ENCODE measurements around the gene ST3GAL3. TPM values are rescaled to one million over a fixed set of nuclear protein-coding genes. Genes with fewer than 3 reads are reported as not detected.
A peak's percentile ranks its signal among the peaks of the same experiment; 100 is the strongest.

The ST3GAL3 gene
- total RNA-seq, 1 donor from 2014 or later: 13.6 TPM

DNA sequence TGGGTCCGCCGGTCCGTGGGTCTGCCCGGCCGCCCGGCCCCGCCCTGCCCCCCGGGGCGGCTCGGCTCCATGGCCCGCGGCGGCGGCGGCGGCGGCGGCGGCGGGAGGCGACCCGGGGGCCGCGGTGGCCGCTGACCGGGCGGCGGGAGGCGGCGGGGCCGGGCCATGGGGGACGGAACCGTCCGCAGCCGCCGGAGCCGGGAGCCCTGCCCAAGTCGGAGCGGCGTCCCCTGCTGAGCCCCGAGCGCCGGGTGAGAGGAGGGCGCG lies 271.9 kb downstream of the ST3GAL3 start:
- H3K79me2 ChIP-seq (ENCODE audit: low read depth): peaks cover 34% of the 10 kb centered on the region
- H3K36me3 ChIP-seq: no peaks in the 10 kb centered on the region
- peak overlapping the region; percentile 77 for H3K4me2 ChIP-seq

GRCh38 chr1:43979528-43980254 lies 272.4 kb downstream of the ST3GAL3 start:
- Histone ChIP-seq H3K9me3 (ENCODE audit: low read depth) (no peaks in the 10 kb centered on the region), H3K36me3 (no peaks in the 10 kb centered on the region), H2AFZ (replicated peaks) (no peak overlapping the region), H3K4me2 (peak overlapping the region; percentile 77), H3K27me3 (no peaks in the 10 kb centered on the region), H3K79me2 (ENCODE audit: low read depth) (peaks cover 34% of the 10 kb centered on the region), H3F3A (ENCODE audit: low read depth) (peaks cover 30% of the 10 kb centered on the region), H4K20me1 (ENCODE audit: low read depth) (peaks cover 36% of the 10 kb centered on the region), H3K4me3 (peak overlapping the region; percentile 89), H3K4me1 (peaks cover 8% of the 10 kb centered on the region), H3K27ac (no peak overlapping the region), H3K9ac (peak overlapping the region; percentile 57)
- peaks cover 4% of the 10 kb centered on the region for H3K27me3 Mint-ChIP-seq (ENCODE audit: insufficient read depth, low read depth)
- peaks cover 47% of the 10 kb centered on the region for H3K4me1 Mint-ChIP-seq
- H3K36me3 Mint-ChIP-seq: peaks cover 25% of the 10 kb centered on the region
- peak overlapping the region; percentile 92 for H3K4me3 Mint-ChIP-seq
- peak; percentile 52 for DNase-seq (ENCODE audit: low spot score)
- no peaks in the 10 kb centered on the region for H3K9me3 Mint-ChIP-seq
- peak overlapping the region; percentile 86 for H3K27ac Mint-ChIP-seq
- TF ChIP-seq, protein P1, sequence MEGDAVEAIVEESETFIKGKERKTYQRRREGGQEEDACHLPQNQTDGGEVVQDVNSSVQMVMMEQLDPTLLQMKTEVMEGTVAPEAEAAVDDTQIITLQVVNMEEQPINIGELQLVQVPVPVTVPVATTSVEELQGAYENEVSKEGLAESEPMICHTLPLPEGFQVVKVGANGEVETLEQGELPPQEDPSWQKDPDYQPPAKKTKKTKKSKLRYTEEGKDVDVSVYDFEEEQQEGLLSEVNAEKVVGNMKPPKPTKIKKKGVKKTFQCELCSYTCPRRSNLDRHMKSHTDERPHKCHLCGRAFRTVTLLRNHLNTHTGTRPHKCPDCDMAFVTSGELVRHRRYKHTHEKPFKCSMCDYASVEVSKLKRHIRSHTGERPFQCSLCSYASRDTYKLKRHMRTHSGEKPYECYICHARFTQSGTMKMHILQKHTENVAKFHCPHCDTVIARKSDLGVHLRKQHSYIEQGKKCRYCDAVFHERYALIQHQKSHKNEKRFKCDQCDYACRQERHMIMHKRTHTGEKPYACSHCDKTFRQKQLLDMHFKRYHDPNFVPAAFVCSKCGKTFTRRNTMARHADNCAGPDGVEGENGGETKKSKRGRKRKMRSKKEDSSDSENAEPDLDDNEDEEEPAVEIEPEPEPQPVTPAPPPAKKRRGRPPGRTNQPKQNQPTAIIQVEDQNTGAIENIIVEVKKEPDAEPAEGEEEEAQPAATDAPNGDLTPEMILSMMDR (IDR thresholded peaks at IDR 0.05): no peak
- TF ChIP-seq EZH2phosphoT487 (IDR thresholded peaks at IDR 0.05) (no peak), EZH2 (IDR thresholded peaks at IDR 0.05) (no peak)

More for the DNA sequence above, 271.9 kb downstream of the ST3GAL3 start:
- H3K9ac ChIP-seq: peak overlapping the region; percentile 57
- Mint-ChIP-seq H3K4me3 (no peak overlapping the region), H3K27me3 (ENCODE audit: insufficient read depth, low read depth) (peaks cover 4% of the 10 kb centered on the region), H3K9me3 (no peaks in the 10 kb centered on the region), H3K27ac (no peak overlapping the region), H3K4me1 (peaks cover 49% of the 10 kb centered on the region), H3K36me3 (peaks cover 22% of the 10 kb centered on the region)
- H3K4me3 ChIP-seq: peak overlapping the region; percentile 89
- H4K20me1 ChIP-seq (ENCODE audit: low read depth): peaks cover 36% of the 10 kb centered on the region
- H3K27me3 ChIP-seq: no peaks in the 10 kb centered on the region
- H3K27ac ChIP-seq: no peak overlapping the region
- TF ChIP-seq, protein P1 (IDR thresholded peaks at IDR 0.05): no peak
- TF ChIP-seq EZH2 (IDR thresholded peaks at IDR 0.05): no peak
- TF ChIP-seq EZH2phosphoT487 (IDR thresholded peaks at IDR 0.05): no peak
- DNase-seq (ENCODE audit: low spot score): no peak
- H3K9me3 ChIP-seq (ENCODE audit: low read depth): no peaks in the 10 kb centered on the region
- H3F3A ChIP-seq (ENCODE audit: low read depth): peaks cover 33% of the 10 kb centered on the region
- H3K4me1 ChIP-seq: peaks cover 8% of the 10 kb centered on the region
- no peak overlapping the region for H2AFZ ChIP-seq (replicated peaks)

DNA sequence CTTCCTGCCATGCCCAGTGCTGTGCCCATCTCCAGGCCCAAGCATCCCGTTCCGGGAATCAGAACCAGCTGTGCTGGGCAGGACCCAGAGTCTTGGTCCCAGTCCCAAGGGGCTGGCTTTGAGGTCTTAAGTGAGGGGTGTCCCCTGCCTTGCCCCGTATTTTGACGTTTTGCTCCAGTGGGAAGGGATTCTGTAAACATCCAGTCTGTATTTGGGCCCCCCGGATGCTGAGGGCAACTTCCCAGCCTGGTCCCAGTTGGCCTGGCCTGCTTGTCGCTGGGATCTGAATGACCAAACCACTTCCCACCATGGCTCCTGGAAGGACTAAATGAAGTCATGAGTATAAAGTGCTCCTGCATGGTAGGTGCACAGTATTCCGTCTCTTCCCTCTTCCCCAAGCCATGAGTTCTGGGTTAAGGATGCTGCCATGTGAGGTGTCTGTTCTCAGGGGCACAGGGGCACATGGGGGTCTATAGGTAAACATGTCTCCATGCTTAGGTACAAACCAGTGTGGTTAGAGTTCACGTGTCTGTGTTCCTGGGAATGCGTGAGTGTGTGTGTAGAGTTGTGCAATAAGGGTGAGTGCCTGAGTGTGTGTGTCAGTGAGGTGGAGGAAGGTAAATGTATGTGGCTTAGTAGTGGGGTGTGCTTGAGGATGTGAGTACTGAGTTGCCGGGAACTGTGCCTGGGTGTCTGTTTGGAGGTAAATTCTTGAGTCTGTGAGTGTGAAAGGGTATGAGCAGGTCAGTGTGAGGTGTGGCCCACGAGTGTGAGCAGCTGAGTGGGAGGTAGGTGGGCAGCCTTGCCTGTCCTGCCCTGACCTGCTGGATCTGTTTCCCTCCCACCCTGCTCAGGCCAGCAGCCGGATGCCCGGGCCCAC lies 273.2 kb downstream of the ST3GAL3 start:
- no peak overlapping the region for H3K27ac ChIP-seq
- Mint-ChIP-seq H3K36me3 (peaks cover 27% of the 10 kb centered on the region), H3K27ac (peak overlapping the region; percentile 86)

More for the DNA sequence above, 273.2 kb downstream of the ST3GAL3 start:
- Histone ChIP-seq H4K20me1 (ENCODE audit: low read depth) (peaks cover 31% of the 10 kb centered on the region), H3K4me2 (peak overlapping the region; percentile 77), H3K9me3 (ENCODE audit: low read depth) (no peaks in the 10 kb centered on the region), H3K27me3 (no peaks in the 10 kb centered on the region), H3K9ac (peak overlapping the region; percentile 57), H3K36me3 (no peaks in the 10 kb centered on the region), H3K79me2 (ENCODE audit: low read depth) (peaks cover 28% of the 10 kb centered on the region), H3K4me1 (peaks cover 8% of the 10 kb centered on the region), H3K4me3 (peak overlapping the region; percentile 89), H2AFZ (replicated peaks) (no peak overlapping the region), H3F3A (ENCODE audit: low read depth) (peaks cover 29% of the 10 kb centered on the region)
- Mint-ChIP-seq H3K27me3 (ENCODE audit: insufficient read depth, low read depth) (peaks cover 4% of the 10 kb centered on the region), H3K4me1 (peaks cover 45% of the 10 kb centered on the region), H3K9me3 (no peaks in the 10 kb centered on the region), H3K4me3 (peak overlapping the region; percentile 92)
- no peak for DNase-seq (ENCODE audit: low spot score)
- no peak for TF ChIP-seq EZH2phosphoT487 (IDR thresholded peaks at IDR 0.05)
- no peak for TF ChIP-seq EZH2 (IDR thresholded peaks at IDR 0.05)
- TF ChIP-seq, protein P1 (IDR thresholded peaks at IDR 0.05): no peak

Small RNA genes lying within 50 kb of the gene (microRNA-seq; reads per million reads assigned to microRNA genes)
- gene MIR6079: not detected

Small RNA genes lying within 50 kb of the gene (small RNA-seq; reads per million reads assigned to genes)
- gene AL451062.2: not detected
- gene RF00026: not detected

Other genes starting within 250 kb of the ST3GAL3 start
- gene PTPRF, start 176.7 kb upstream of the ST3GAL3 start, total RNA-seq (ENCODE audit: low replicate concordance): 71.1 and 119 TPM in 2 replicates
- 58.6 and 64.7 TPM in 2 replicates for gene KDM4A, start 57.4 kb upstream of the ST3GAL3 start, total RNA-seq (ENCODE audit: low replicate concordance)
- 2.9 and 4.1 TPM in 2 replicates for gene ARTN, start 226.3 kb downstream of the ST3GAL3 start, total RNA-seq (ENCODE audit: low replicate concordance)
- gene IPO13, start 239.4 kb downstream of the ST3GAL3 start, total RNA-seq (ENCODE audit: low replicate concordance): 7.2 and 13.2 TPM in 2 replicates